ENCODE measurements around the gene VCX3B.
"Not testable (repeated sequence)": the region's sequence is repeated elsewhere in the genome, so short reads cannot be mapped to it uniquely, and the experiment has no call there.

The VCX3B gene

DNA sequence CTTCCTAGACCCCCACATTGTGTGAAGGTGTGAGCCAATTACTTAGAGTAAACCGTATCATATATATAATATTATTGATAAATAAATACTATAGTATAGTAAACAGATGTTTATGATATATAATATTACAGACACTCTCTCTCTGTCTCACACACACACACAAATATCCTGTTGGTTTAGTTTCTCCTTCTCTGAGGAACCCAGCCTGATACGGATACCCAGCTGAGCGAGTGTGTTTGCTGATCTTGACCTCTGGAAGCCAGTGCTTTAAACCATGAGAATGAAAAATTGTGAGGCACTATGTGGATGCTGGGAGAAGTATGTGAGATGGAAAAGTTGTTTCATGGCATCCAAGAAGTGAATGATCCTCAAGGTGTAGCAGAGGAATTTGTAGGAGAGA lies at the start of gene VCX3B:
Gene VCX3B (plus strand): TSS at position 301 of the 400 bp plus-strand sequence. CDS start 621 bp downstream, outside the sequence.
- intact Hi-C loops (cut with DNase I); DNase-seq: not testable (repeated sequence)

DNA sequence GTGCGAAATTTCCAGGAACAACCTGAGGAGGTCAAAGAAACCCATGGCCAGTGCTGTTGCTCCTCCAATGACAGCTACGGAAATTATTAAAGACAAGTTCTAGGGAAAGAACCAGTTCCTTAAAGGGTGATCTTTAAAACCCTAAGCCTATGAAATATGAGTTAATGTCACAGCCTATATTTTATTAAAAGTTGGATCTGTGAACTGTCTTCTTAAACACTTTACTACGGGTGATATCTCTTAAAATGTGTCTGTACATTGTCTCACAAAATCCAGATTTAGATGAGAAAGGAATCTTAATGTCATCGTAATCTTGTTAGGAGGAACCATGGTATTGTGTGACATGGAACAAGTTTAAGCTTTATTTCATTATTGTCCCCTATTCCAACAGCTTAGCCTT lies 46.3 kb upstream of the VCX3B start:
- DNase-seq, result no peak
- intact Hi-C loops (cut with DNase I), result no loop called here

DNA sequence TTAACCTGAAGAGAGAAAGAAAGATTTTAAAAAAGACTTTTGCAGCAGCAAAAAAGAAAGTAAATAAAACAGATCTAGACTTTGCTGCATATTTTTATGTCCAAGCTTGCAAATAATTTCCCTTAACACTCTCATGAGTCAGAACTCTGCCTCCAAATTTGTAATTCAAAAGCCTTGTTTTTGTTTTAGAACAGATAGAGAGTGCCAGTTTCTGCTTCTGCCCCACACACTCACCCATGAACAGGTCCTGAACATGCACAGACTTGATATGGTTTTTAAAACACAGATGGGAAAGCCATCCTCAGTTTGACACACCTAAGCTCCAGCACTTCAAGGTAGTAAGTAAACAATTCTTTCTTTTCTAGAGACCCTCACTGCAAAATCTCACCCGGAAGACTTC lies 39.7 kb upstream of the VCX3B start:
- intact Hi-C loops (cut with DNase I), result no loop called here
- DNase-seq, result no peak

DNA sequence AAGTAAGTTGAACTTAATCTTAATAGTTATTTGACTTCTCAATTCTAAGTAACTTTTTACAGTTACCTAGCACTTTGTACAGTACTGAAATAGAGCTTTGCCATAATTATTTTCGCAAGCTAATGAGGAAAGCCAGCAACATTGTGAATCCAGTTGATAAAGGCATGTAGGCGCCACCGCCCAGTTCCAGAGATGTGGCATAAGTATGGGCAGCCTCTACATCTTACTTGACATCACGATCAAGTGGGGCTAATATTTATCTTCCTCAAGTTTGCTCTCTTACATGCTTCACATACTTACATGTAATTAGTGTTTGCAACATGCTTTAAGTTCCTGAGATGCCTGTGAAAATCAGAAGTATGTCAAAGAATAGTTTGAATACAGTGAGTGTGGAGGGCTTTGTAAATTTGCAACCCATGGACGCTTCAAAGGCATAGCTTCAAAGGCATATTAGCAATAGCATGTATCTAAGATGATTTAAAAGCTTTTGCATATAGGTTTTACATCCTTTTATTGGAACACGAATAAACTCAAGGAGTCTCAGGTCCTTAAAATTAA lies 34.9 kb upstream of the VCX3B start:
- intact Hi-C loops (cut with DNase I), result no loop called here
- DNase-seq, result no peak

DNA sequence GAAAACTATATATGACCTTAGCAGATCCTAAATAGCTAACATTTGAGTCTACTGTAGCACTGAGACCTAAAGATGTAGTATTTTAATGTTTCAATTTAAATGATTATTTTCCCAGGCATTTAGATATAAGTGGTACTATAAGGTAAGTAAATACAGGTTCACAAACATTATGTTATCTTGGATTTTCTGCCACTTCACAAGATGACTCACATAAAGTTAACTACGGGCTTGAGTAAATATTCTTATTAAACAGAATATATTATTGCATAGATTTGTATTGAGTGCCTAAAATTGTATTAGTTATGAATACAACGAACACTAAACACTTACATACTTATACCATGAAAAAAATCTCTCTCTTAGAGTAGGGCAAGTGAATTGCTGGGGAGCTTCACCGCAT lies 34.2 kb upstream of the VCX3B start:
- DNase-seq, result no peak
- intact Hi-C loops (cut with DNase I), result no loop called here

DNA sequence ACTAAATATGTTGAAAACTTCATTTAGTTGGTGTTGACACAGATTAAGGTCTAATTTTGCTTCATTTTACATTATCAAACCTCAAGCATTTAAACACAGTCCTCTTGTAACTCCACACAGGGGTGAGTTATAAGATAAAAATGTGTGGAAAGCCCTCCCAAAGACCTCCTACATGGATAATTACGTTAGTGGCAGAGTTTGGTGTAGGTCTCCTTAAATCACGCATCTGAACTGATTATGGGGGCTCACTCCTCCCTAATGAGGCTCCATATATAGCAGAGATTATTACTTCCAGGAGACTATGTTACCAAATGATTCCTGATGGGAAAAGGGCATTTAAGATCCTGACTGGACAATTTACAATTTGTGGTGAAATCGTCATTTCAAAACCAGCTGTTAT lies 32.2 kb upstream of the VCX3B start:
- intact Hi-C loops (cut with DNase I), result no loop called here
- DNase-seq, result no peak

DNA sequence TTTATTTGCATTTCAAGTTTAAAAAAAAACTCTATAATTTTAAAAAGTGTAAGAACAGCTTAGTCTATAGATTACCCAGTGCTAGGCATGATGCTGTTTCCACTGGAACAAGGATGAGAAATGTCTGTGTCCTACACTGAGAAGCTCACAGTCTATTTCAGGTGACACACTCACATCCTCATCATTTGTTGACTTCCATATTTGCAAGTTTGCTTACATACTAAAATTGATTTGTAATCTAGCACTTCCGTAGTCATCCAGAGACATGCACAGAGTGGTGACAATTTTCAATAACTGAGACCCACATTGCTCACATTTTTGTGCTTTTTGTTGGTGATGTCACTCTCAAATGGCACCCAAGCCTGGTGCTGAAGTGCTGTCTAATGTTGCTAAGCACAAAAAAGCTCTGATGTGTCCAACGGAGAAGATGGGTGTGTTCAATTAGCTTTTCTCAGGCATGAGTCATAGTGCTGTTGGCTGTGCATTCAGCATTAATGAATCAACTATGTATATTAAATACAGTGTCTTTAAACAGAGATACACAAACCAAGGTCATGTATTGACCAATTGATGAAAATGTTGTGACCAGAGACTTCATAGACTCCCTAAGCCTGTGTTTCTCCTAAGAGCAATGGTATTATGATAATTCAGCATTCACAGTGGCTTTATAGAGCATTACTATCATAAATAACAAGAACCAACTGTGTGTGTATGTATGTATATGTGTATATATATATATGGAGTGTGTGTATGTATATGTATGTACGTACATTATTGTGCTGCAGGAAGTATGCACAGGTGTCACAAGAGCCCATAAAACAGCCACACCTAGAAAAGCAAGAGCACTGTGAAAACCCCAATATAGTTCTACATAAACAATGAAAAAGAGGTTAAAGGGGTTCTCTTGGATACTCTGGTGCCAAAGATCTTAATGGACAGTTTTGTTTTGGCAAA lies 31.2 kb upstream of the VCX3B start:
- no peak for DNase-seq
- intact Hi-C loops (cut with DNase I), result no loop called here

DNA sequence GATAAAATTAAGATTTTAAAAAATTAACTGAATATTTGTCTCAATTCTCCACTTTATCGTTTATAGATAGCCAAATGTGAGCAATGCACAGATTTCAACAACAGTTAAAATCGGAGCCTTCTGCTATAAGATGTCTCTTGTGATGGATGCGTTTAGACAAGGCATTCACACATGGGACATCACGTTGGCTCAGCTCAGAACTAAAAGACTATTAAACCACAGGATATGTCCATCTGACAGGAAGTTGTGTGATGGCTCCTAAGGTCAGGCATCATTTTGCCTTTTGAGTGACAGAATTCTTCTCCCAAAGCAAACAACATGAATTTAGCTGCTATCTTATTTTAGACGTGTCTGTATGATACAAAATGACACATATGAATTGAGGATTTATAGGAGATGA lies 17.3 kb upstream of the VCX3B start:
- no peak for DNase-seq
- intact Hi-C loops (cut with DNase I), result no loop called here

DNA sequence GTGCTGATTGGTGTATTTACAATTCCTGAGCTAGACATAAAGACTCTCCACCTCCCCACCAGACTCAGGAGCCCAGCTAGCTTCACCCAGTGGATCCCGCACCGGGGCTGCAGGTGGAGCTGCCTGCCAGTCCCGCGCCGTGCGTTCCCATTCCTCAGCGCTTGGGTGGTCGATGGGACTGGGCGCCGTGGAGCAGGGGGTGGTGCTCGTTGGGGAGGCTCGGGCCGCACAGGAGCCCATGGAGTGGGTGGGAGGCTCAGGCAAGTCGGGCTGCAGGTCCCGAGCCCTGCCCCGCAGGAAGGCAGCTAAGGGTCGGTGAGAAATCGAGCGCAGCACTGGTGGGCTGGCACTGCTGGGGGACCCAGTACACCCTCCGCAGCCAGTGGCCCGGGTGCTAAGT lies 12.3 kb upstream of the VCX3B start:
- DNase-seq; intact Hi-C loops (cut with DNase I): not testable (repeated sequence)

DNA sequence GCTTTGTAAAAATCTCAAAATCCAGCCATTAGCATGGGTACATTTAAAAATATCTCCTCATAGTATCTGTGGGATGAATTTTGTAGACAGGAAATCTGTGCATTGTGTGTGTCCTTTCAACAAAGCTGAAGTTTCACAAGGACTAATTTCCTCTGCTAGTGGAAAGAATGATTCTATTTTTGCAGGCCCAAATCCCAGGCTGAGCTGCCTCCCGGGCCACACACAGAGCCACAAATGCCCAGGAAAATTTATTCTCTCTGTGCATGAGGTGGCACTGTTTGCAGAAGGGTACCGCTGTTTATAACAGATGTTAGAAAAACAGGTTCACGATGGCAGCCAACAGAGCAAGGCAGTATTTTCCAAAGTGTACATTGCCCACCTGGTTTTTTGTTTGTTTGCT lies 11.0 kb upstream of the VCX3B start:
- intact Hi-C loops (cut with DNase I), result no loop called here
- no peak for DNase-seq

DNA sequence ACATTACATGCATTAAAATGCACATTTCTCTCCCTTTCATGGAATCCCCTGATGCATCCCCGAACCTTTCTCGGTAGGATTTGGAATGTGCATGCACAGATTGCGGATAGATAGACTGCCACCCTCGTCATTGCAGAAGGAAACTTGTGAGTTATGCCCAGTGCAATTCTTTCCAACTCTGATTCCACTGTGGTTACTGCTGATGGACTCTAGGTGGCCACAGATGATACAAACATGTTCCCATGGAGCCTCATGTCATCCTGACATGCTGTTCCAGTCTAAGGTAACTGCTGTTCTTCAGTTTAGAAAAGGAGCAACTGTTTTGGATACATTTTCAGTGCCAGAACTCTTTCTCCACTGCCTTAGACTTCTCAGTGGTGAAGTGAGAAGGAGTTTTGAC lies 9.1 kb upstream of the VCX3B start:
- intact Hi-C loops (cut with DNase I), result no loop called here
- DNase-seq, result no peak

DNA sequence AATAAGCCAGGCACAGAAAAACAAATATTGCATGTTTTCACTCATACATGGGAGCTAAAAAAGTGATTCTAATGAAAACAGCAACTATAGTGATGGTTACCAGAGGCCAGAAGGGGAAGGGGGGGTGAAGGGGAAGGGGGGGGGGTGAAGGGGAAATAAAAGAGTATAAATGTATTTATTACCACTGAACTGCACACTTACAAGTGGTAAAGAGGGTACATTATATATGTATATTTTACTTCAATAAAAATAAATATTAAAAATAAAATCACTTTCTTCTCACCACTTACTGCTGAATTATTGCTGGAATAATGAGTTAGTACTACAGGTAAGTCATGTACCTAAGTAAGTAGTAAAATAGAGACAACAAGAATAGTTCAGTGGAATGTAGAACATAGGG lies 2.1 kb upstream of the VCX3B start:
- intact Hi-C loops (cut with DNase I), result no loop called here
- DNase-seq, result no peak

DNA sequence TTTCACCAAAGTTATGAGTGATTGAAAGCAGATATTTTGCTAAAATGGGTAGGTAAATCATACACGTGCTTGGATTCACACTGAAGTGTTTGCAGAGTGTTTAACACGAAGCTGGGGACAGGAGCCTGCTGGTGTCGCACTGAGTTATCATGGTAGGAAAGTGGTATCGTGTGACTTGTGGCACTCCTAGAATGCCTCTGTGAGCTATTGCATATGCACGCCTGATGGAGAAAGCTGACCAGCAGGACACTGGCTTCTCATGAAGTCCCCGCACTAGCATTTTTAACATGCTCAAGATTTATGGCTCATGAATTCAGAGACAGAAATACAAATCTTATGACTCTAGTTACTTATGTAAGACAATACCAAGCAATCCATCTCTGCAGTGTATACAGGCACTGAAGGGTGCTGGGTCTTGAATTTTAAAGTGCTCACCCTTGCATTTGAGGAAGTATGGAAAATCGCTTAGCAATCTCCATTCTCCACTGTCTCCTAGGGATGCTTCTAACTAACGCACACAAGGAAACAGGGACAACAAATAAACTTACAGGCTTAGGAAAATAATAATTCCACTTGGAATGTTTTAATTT lies 19.8 kb downstream of the VCX3B start:
- intact Hi-C loops (cut with DNase I), result no loop called here
- no peak for DNase-seq

DNA sequence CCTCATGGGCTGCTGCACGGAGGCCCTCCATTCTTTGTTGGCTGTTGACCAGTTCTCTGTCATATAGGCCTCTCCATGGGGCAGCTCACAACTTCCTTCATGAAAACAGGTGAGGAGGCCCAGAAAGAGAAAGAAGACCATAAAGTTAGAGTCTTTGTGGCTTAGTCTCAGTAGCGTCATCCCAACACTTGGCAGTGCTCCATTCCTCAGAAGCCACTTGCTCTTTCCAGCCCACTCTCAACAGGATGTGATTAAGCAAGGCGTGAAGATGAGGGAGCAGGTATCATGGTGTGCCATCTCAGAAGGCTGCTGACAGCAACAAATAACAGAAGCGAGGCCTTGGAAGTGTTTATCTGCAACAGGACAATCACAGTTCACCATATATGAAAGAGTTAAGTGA lies 30.4 kb downstream of the VCX3B start:
- intact Hi-C loops (cut with DNase I); DNase-seq: not testable (repeated sequence)

DNA sequence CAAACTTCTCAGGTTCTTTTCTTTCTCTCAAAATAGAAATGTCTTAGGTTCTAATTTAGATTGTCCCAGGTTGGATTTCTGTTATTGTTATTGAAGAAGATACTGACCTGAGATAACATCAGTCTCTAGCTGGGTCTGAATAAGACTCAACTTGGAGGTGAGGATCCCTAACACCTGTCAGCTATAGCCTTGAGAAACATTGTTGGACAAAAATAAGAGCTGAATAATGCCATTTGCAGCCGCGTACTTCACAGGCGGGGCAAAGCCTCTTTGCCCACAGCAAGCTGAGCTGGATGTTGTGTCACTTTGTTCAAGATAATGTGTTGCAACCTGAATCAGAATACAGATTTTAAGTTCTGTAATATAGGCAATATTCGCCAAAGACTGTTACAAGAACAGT lies 35.6 kb downstream of the VCX3B start:
- intact Hi-C loops (cut with DNase I), result no loop called here
- DNase-seq, result no peak

DNA sequence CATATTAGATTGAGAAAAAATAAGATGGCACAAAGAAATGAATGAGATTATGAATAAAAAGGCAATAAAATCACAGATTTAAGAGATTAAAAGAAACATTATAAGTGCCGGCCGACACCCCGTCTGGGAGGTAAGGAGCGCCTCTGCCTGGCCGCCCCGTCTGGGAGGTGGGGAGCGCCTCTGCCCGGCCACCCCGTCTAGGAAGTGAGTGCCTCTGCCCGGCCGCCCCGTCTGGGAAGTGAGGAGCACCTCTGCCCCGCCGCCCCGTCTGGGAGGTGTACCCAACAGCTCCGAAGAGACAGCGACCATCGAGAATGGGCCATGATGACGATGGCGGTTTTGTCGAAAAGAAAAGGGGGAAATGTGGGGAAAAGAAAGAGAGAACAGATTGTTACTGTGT lies 37.5 kb downstream of the VCX3B start:
- DNase-seq; intact Hi-C loops (cut with DNase I): not testable (repeated sequence)

DNA sequence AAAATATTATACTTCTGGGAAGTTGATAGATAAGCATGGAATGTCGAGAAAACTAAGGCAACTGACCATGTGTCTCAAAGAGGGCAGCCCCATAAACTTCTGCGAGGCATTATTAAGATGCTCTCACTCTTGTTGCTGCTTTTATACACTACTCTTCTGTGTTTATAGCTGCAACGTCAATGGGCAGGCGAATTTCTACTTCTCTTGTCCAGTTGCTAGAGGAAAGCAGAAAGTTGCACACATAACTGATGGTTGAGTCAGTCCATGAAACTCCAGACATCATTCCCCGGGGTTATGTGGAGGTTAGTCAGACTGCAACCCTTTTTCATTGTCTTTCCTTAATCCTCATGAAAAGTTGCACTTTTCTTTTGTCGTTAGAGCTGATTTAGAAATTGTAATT lies 39.8 kb downstream of the VCX3B start:
- intact Hi-C loops (cut with DNase I), result no loop called here
- DNase-seq, result no peak

Data from head of caudate nucleus (tissue), 42 donors.